PFSK-1 (cell line): Measurements from ENCODE around the gene SLC22A23.

Experiments used
- FOXP2 ChIP-seq: optimal IDR thresholded peaks from 2 replicates; pipeline ENCODE3; 2011; ENCODE audit warnings: borderline replicate concordance, control low read depth, inconsistent platforms; ENCODE audit not compliant: insufficient read depth; ENCODE audit errors: extremely low read length, extremely low read depth
- POLR2AphosphoS5 ChIP-seq: IDR thresholded peaks from 2 replicates; pipeline ENCODE4 v1.6.1; 2012; ENCODE audit warnings: low read depth, mild to moderate bottlenecking, control low read depth, low read length, moderate library complexity
- REST ChIP-seq, 2 experiments: IDR thresholded peaks; 2 replicates each; pipeline versions ENCODE4 v1.6.1 to v1.8.0; 2011 to 2012; ENCODE audit warnings: low read depth in 2 of 2, low read length in 2 of 2, control low read depth in 1 of 2, inconsistent platforms in 1 of 2, mild to moderate bottlenecking in 1 of 2, moderate library complexity in 1 of 2; ENCODE audit not compliant: insufficient read depth in 1 of 2
- TAF1 ChIP-seq: IDR thresholded peaks from 2 replicates; pipeline ENCODE4 v1.6.1; 2012; ENCODE audit warnings: low read length, control low read depth, borderline replicate concordance; ENCODE audit not compliant: insufficient read depth

DNA sequence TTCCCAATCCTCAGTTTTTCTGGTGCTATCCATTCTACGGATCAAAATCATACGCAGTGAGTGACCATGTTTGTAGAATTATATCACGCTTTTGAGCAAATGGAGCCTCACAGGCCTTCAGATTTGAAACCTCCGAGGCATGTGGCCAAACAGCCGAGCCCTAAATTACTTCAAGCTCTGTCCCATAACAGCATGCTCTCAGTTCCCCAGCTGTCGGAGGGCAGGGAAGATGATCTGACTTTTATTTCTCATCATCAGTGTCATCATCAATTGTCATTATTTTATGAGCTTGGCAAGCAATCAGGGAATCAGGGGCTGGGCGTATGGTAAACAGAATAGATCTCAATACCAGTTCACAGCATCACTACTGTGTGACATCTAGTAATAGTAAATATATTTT is 124.9 kb downstream of the SLC22A23 start:
- no peak for TF ChIP-seq REST (IDR thresholded peaks at IDR 0.05; ENCODE audit: insufficient read depth in 1 of 2, low read depth in 2 of 2, low read length in 2 of 2)
- no peak for TF ChIP-seq POLR2AphosphoS5
- TF ChIP-seq TAF1: no peak
- TF ChIP-seq FOXP2: no peak
